ENCODE measurements around the gene DPP6.

DNA sequence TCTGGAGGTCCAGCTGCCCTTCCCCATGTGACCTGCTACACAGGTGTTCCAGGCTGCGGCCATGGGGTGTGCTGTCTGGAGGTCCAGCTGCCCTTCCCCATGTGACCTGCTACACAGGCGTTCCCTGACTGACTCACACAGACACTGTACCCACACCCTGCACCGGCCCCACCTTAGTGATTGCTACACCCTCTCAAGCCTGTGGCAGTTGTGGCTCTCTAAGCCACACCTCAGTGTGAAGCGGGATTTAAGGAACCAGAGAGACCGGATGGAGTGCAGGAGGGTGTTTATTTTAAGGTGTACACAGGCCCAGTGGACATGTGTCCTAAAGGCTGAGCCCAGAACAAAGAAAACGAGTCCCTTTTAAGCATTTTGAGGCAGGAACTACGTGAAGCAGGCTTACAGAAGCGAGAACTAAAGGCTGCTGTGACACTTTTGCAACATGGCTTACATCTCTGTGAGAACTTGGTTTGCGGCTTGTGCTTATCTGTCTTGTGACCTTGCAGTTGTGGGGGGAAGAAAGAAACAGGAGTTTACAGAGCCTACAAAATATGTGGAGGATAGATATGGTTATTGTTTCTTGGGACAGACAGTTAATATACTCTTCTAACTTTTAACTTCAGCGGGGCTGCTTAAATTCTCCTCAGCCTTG, 624.4 kb downstream of the DPP6 start:
- no peak for TF ChIP-seq POLR2A (IDR thresholded peaks at IDR 0.05; ENCODE audit: low read length)
- no peak for TF ChIP-seq GATA1 (IDR thresholded peaks at IDR 0.05; ENCODE audit: low read depth, low read length)
